Activated naive CD8-positive, alpha-beta T cell (primary cell): ENCODE measurements around the gene MBD1.

Experiments used
- H3K27ac Mint-ChIP-seq: one replicate; pipeline ENCODE4 v1.8.0; 2021; ENCODE audit warnings: mixed read lengths
- H3K27me3 Mint-ChIP-seq: one replicate; pipeline ENCODE4 v1.8.0; 2021; ENCODE audit warnings: mixed read lengths
- H3K36me3 Mint-ChIP-seq: one replicate; pipeline ENCODE4 v1.8.0; 2021; ENCODE audit warnings: mixed read lengths
- H3K4me1 Mint-ChIP-seq: one replicate; pipeline ENCODE4 v1.8.0; 2021; ENCODE audit warnings: low read depth, mixed read lengths
- H3K4me3 Mint-ChIP-seq: one replicate; pipeline ENCODE4 v1.8.0; 2021; ENCODE audit warnings: mild to moderate bottlenecking, mixed read lengths
- H3K9me3 Mint-ChIP-seq: one replicate; pipeline ENCODE4 v1.8.0; 2021; ENCODE audit warnings: low read depth, mixed read lengths

MBD1 gene

GRCh38 chr18:50284255-50284885, 3.0 kb upstream of the MBD1 start:
- Mint-ChIP-seq H3K4me3 (peak overlapping the region; percentile 3), H3K27me3 (no peaks in the 10 kb centered on the region), H3K27ac (no peak overlapping the region), H3K9me3 (no peaks in the 10 kb centered on the region), H3K36me3 (peaks cover 14% of the 10 kb centered on the region), H3K4me1 (peaks cover 37% of the 10 kb centered on the region)

GRCh38 chr18:50283469-50284209, 2.3 kb upstream of the MBD1 start:
- H3K27me3 Mint-ChIP-seq, result no peaks in the 10 kb centered on the region
- H3K4me3 Mint-ChIP-seq, result no peak overlapping the region
- peaks cover 14% of the 10 kb centered on the region for H3K36me3 Mint-ChIP-seq
- no peaks in the 10 kb centered on the region for H3K9me3 Mint-ChIP-seq
- no peak overlapping the region for H3K27ac Mint-ChIP-seq
- H3K4me1 Mint-ChIP-seq, result peaks cover 42% of the 10 kb centered on the region

- Mint-ChIP-seq H3K27me3 (no peaks in the 10 kb centered on the region), H3K4me3 (peak overlapping the region; percentile 51), H3K36me3 (peaks cover 14% of the 10 kb centered on the region), H3K9me3 (no peaks in the 10 kb centered on the region), H3K27ac (peak overlapping the region; percentile 13), H3K4me1 (peaks cover 43% of the 10 kb centered on the region)
Measured at GRCh38 chr18:50282521-50283335, 1.4 kb upstream of the MBD1 start.

- H3K9me3 Mint-ChIP-seq, result no peaks in the 10 kb centered on the region
- H3K4me1 Mint-ChIP-seq, result peaks cover 39% of the 10 kb centered on the region
- H3K4me3 Mint-ChIP-seq, result peak overlapping the region; percentile 98
- no peaks in the 10 kb centered on the region for H3K27me3 Mint-ChIP-seq
- H3K27ac Mint-ChIP-seq, result peak overlapping the region; percentile 96
- peaks cover 12% of the 10 kb centered on the region for H3K36me3 Mint-ChIP-seq
Measured at GRCh38 chr18:50281972-50282520, 723 bp upstream of the MBD1 start.

- Mint-ChIP-seq H3K4me3 (peak overlapping the region; percentile 98), H3K27me3 (no peaks in the 10 kb centered on the region), H3K9me3 (no peaks in the 10 kb centered on the region), H3K27ac (peak overlapping the region; percentile 96), H3K4me1 (peaks cover 29% of the 10 kb centered on the region), H3K36me3 (peaks cover 15% of the 10 kb centered on the region)
Measured at GRCh38 chr18:50280707-50281294, 522 bp downstream of the MBD1 start.

- peak overlapping the region; percentile 96 for H3K27ac Mint-ChIP-seq
- no peaks in the 10 kb centered on the region for H3K9me3 Mint-ChIP-seq
- peaks cover 15% of the 10 kb centered on the region for H3K36me3 Mint-ChIP-seq
- H3K4me1 Mint-ChIP-seq, result peaks cover 29% of the 10 kb centered on the region
- H3K4me3 Mint-ChIP-seq, result peak overlapping the region; percentile 98
- no peaks in the 10 kb centered on the region for H3K27me3 Mint-ChIP-seq
Measured at GRCh38 chr18:50279752-50280151, 1.6 kb downstream of the MBD1 start.

GRCh38 chr18:50277942-50278341, 3.4 kb downstream of the MBD1 start:
- Mint-ChIP-seq H3K27me3 (no peaks in the 10 kb centered on the region), H3K27ac (no peak overlapping the region), H3K36me3 (peaks cover 5% of the 10 kb centered on the region), H3K4me1 (peaks cover 29% of the 10 kb centered on the region), H3K4me3 (no peak overlapping the region), H3K9me3 (no peaks in the 10 kb centered on the region)

- Mint-ChIP-seq H3K27me3 (no peaks in the 10 kb centered on the region), H3K4me3 (no peak overlapping the region), H3K27ac (peak overlapping the region; percentile 22), H3K4me1 (peaks cover 26% of the 10 kb centered on the region), H3K36me3 (peaks cover 3% of the 10 kb centered on the region), H3K9me3 (no peaks in the 10 kb centered on the region)
Measured at GRCh38 chr18:50276452-50276851, 4.9 kb downstream of the MBD1 start.

- H3K27ac Mint-ChIP-seq, result peak overlapping the region; percentile 50
- no peak overlapping the region for H3K4me3 Mint-ChIP-seq
- H3K4me1 Mint-ChIP-seq, result peaks cover 18% of the 10 kb centered on the region
- peaks cover 3% of the 10 kb centered on the region for H3K36me3 Mint-ChIP-seq
- no peaks in the 10 kb centered on the region for H3K9me3 Mint-ChIP-seq
- H3K27me3 Mint-ChIP-seq, result no peaks in the 10 kb centered on the region
Measured at GRCh38 chr18:50275503-50276036, 5.8 kb downstream of the MBD1 start.

- H3K4me1 Mint-ChIP-seq, result peaks cover 12% of the 10 kb centered on the region
- H3K27ac Mint-ChIP-seq, result no peak overlapping the region
- no peaks in the 10 kb centered on the region for H3K27me3 Mint-ChIP-seq
- H3K36me3 Mint-ChIP-seq, result peaks cover 3% of the 10 kb centered on the region
- H3K4me3 Mint-ChIP-seq, result no peak overlapping the region
- H3K9me3 Mint-ChIP-seq, result no peaks in the 10 kb centered on the region
Measured at GRCh38 chr18:50274941-50275340, 6.4 kb downstream of the MBD1 start.

- no peak overlapping the region for H3K4me3 Mint-ChIP-seq
- H3K9me3 Mint-ChIP-seq, result no peaks in the 10 kb centered on the region
- peaks cover 6% of the 10 kb centered on the region for H3K36me3 Mint-ChIP-seq
- peaks cover 8% of the 10 kb centered on the region for H3K4me1 Mint-ChIP-seq
- H3K27ac Mint-ChIP-seq, result no peak overlapping the region
- no peaks in the 10 kb centered on the region for H3K27me3 Mint-ChIP-seq
Measured at GRCh38 chr18:50274044-50274442, 7.3 kb downstream of the MBD1 start.

- peaks cover 6% of the 10 kb centered on the region for H3K36me3 Mint-ChIP-seq
- H3K4me1 Mint-ChIP-seq, result peaks cover 4% of the 10 kb centered on the region
- H3K4me3 Mint-ChIP-seq, result no peak overlapping the region
- no peaks in the 10 kb centered on the region for H3K9me3 Mint-ChIP-seq
- H3K27ac Mint-ChIP-seq, result no peak overlapping the region
- no peaks in the 10 kb centered on the region for H3K27me3 Mint-ChIP-seq
Measured at GRCh38 chr18:50273203-50274043, 7.9 kb downstream of the MBD1 start.

- Mint-ChIP-seq H3K4me1 (peaks cover 4% of the 10 kb centered on the region), H3K4me3 (no peak overlapping the region), H3K36me3 (peaks cover 6% of the 10 kb centered on the region), H3K27ac (no peak overlapping the region), H3K27me3 (no peaks in the 10 kb centered on the region), H3K9me3 (no peaks in the 10 kb centered on the region)
Measured at GRCh38 chr18:50272568-50272967, 8.8 kb downstream of the MBD1 start.
